Thyroid gland (tissue), 4 donors: ENCODE measurements around the gene PLEKHM2.

ENCODE experiments used
- CTCF ChIP-seq, 6 experiments: fragments of 200-600 bp in 3 of 6; fragments of 450-650 bp in 3 of 6; sonication (generic) in 3 of 6; IDR thresholded peaks; one replicate each; pipeline ENCODE4 v1.5.1; 2016 to 2019; ENCODE audit warnings: antibody characterized with exemption in 6 of 6, mild to moderate bottlenecking in 2 of 6, inconsistent platforms in 1 of 6, moderate library complexity in 1 of 6
- POLR2A ChIP-seq, 2 donors: fragments of 450-650 bp; IDR thresholded peaks; one replicate each; pipeline ENCODE4 v1.6.1; 2017; ENCODE audit warnings: antibody characterized with exemption in 2 of 2, mild to moderate bottlenecking in 2 of 2, moderate library complexity in 1 of 2

DNA sequence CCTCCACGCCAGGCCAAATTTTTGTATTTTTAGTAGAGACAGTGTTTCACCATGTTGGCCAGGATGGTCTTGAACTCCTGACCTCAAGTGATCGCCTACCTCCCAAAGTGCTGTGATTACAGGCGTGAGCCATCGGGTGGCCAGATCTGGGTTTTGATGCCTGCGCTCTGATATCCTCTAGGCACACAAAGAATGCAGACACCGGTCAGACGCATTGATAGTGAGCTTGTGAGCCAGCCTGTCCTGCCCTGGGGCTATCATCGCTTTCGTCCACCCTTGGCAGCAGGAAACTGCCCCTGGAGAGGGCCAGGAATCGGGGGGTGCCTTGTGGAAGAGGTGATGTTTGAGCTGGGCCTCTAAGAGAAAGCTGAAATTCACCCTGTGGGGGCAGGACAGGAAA lies 78.4 kb downstream of the PLEKHM2 start:
- no peak for TF ChIP-seq CTCF (IDR thresholded peaks at IDR 0.05)
- TF ChIP-seq POLR2A (IDR thresholded peaks at IDR 0.05), result no peak
